Type B pancreatic cell (in vitro differentiated cells): ENCODE data around the gene TMEM86B. TPM values are rescaled to one million over a fixed set of nuclear protein-coding genes. Genes with fewer than 3 reads are reported as not detected.
"Not testable (repeated sequence)": the region's sequence is repeated elsewhere in the genome, so short reads cannot be mapped to it uniquely, and the experiment has no call there.

Experiments used
- DNase-seq: peaks from one replicate; pipeline ENCODE4 v3.0.0; 2021; ENCODE audit warnings: mixed read lengths; ENCODE audit not compliant: unreplicated experiment; ENCODE audit errors: extremely low spot score
- H3K27ac Mint-ChIP-seq: 2 replicates; pipeline ENCODE4 v1.8.0; 2021; ENCODE audit warnings: mild to moderate bottlenecking, mixed read lengths
- H3K27me3 Mint-ChIP-seq: 2 replicates; pipeline ENCODE4 v1.8.0; 2021; ENCODE audit warnings: mixed read lengths
- H3K36me3 Mint-ChIP-seq: 2 replicates; pipeline ENCODE4 v1.8.0; 2021; ENCODE audit warnings: mixed read lengths
- H3K4me1 Mint-ChIP-seq: one replicate; pipeline ENCODE4 v1.8.0; 2021; ENCODE audit warnings: mixed read lengths; ENCODE audit not compliant: unreplicated experiment
- H3K4me3 Mint-ChIP-seq: 2 replicates; pipeline ENCODE4 v1.8.0; 2021; ENCODE audit warnings: mild to moderate bottlenecking, mixed read lengths
- H3K9me3 Mint-ChIP-seq: 2 replicates; pipeline ENCODE4 v1.8.0; 2021; ENCODE audit warnings: mixed read lengths
- total RNA-seq: library from RNA; stranded (reverse); gene quantifications from 2 replicates; pipeline ENCODE4 v1.2.1, GENCODE V29; 2021; ENCODE audit warnings: low replicate concordance
- TF ChIP-seq, protein P1 (sequence below): fragments of 200-600 bp; sonication (generic); conservative IDR thresholded peaks from 2 replicates; pipeline ENCODE4 v1.5.0; 2021; ENCODE audit warnings: antibody characterized with exemption, mild to moderate bottlenecking

The TMEM86B gene
- total RNA-seq, 1 donor from 2014 or later, result 14.4 TPM

DNA sequence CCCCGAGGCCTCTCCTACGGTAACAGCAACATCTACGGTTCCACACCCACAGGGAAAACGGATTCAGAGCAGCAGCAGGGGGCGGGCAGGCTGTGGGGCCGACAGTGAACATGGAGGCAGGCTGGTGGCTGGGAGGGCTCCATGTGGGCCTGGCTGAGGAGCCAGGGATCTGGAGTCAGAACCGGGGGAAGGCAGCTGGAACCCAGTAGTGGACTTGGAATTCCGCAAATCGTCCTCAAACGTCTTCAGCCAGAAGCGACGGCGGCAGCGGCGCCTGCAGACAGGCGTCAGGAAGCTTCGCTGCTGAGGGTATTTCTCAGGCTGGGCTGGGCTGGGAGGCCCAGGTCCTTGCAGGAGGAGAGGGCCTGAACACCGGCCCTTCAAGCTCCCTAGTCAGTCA, 1.8 kb downstream of the TMEM86B start:
- H3K4me3 Mint-ChIP-seq, result no peak overlapping the region
- no peak overlapping the region for H3K27ac Mint-ChIP-seq
- no peaks in the 10 kb centered on the region for H3K9me3 Mint-ChIP-seq
- H3K27me3 Mint-ChIP-seq, result no peaks in the 10 kb centered on the region
- H3K36me3 Mint-ChIP-seq, result no peaks in the 10 kb centered on the region
- TF ChIP-seq, protein P1, sequence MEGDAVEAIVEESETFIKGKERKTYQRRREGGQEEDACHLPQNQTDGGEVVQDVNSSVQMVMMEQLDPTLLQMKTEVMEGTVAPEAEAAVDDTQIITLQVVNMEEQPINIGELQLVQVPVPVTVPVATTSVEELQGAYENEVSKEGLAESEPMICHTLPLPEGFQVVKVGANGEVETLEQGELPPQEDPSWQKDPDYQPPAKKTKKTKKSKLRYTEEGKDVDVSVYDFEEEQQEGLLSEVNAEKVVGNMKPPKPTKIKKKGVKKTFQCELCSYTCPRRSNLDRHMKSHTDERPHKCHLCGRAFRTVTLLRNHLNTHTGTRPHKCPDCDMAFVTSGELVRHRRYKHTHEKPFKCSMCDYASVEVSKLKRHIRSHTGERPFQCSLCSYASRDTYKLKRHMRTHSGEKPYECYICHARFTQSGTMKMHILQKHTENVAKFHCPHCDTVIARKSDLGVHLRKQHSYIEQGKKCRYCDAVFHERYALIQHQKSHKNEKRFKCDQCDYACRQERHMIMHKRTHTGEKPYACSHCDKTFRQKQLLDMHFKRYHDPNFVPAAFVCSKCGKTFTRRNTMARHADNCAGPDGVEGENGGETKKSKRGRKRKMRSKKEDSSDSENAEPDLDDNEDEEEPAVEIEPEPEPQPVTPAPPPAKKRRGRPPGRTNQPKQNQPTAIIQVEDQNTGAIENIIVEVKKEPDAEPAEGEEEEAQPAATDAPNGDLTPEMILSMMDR, result no peak
- H3K4me1 Mint-ChIP-seq, result peaks cover 6% of the 10 kb centered on the region
- no peak for DNase-seq

DNA sequence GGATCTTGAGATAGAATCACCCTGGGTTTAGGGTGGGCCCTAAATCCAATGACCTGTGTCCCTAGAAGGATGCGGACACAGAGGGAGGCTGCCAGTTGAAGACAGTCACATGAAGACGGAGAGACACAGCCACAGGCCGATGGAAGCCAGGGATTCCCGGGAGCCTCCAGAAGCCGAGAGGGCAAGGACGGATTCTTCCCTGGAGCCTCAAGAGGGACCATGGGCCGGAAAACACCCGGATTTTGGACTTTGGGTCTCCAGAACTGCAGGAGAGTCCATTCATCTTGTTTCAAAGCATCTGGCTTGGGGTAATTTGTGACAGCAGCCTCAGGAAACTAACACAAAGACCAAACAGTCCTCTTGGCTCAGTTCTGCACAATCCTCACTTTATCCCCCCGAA, 2.3 kb downstream of the TMEM86B start:
- Mint-ChIP-seq H3K36me3 (peaks cover 3% of the 10 kb centered on the region), H3K4me3 (no peak overlapping the region), H3K9me3 (no peaks in the 10 kb centered on the region), H3K4me1 (peaks cover 6% of the 10 kb centered on the region), H3K27me3 (no peaks in the 10 kb centered on the region), H3K27ac (no peak overlapping the region)
- DNase-seq, result no peak
- TF ChIP-seq, protein P1, result no peak

DNA sequence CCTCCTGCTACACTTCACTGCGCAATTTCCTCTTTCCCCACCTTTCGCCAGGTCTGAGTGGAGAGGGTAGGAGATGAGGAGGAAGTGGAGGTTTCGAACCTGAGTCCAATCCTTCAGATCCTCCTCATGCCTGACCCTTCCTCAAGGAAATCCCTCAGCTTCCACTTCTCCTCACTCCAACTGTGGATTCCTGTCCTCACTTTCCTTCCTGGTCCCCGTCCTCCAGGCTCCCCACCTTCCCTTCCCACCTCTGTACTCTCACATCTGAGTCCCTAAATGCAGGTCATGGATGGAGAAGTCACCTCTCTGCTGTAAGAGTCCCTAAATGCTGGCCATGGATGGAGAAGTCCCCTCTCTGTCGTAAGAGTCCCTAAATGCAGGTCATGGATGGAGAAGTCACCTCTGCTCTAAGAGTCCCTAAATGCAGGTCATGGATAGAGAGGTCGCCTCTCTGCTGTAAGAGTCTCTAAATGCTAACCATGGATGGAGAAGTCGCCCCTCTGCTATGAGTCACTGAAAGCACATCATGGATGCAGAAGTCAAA, 3.1 kb downstream of the TMEM86B start:
- Mint-ChIP-seq H3K4me1 (peaks cover 6% of the 10 kb centered on the region), H3K9me3 (no peaks in the 10 kb centered on the region), H3K36me3 (peaks cover 3% of the 10 kb centered on the region), H3K4me3 (peak overlapping the region; percentile 31), H3K27ac (peak overlapping the region; percentile 54), H3K27me3 (no peaks in the 10 kb centered on the region)
- TF ChIP-seq, protein P1, result no peak
- no peak for DNase-seq

DNA sequence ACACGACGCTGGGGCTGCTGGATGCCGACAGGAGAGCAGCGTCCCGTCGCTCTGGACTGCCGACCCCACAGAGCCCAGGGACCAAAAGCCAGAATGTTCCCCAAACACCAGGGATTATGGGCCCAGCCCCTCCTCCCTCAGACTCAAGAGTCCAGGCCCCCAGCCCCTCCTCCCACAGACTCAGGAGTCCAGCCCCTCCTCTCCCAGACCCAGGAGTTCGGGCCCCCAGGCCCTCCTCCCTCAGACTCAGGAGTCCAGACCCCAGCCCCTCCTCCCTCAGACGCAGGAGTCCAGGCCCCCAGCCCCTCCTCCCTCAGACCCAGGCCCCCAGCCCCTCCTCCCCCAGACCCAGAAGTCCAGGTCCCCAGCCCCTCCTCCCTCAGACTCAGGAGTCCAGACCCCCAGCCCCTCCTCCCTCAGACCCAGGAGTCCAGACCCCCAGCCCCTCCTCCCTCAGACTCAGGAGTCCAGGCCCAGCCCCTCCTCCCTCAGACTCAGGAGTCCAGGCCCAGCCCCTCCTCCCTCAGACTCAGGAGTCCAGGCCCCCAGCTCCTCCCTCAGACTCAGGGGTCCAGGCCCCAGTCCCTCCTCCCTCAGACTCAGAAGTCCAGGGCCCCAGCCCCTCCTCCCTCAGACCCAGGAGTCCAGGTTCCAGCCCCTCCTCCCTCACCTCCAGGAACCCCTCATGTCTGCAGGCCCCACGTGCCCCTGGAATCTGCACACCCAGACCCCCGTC, 3.7 kb downstream of the TMEM86B start:
- H3K27me3 Mint-ChIP-seq, H3K9me3 Mint-ChIP-seq, H3K36me3 Mint-ChIP-seq, H3K27ac Mint-ChIP-seq, H3K4me1 Mint-ChIP-seq, DNase-seq, H3K4me3 Mint-ChIP-seq: not testable (repeated sequence)

DNA sequence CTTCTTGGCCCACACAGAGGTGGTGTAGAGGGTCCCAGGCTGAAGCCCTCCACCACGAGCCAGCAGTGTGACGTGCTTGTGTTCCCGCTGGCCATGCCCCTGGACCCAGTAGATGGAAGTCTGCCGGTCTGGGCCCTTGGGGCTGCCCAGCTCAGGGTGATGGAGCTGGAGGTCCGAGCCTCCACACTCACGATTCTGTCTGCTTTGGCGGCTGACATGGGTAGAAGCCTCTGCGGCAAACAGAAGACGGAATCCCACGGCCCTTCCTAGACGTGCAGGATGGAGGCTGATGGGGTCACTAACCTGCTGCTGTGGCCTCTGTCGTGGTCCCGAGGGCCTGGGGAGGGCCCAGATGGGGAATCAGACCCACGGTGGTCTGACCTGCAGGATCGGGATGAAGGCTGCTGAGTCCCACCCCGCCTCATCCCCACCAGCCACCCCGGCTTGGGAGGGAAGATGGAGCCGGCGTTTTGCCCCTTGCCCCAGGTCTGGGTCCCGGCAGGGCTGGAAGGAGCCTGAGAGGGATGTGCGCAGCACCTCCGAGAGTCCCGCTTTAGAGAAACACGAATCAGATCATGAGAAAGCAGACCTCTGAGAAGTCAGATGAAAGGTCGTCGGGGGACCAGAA, 4.4 kb downstream of the TMEM86B start:
- H3K27ac Mint-ChIP-seq, result no peak overlapping the region
- peaks cover 3% of the 10 kb centered on the region for H3K36me3 Mint-ChIP-seq
- H3K4me3 Mint-ChIP-seq, result no peak overlapping the region
- TF ChIP-seq, protein P1, result no peak
- H3K4me1 Mint-ChIP-seq, result peaks cover 6% of the 10 kb centered on the region
- H3K9me3 Mint-ChIP-seq, result no peaks in the 10 kb centered on the region
- no peaks in the 10 kb centered on the region for H3K27me3 Mint-ChIP-seq
- no peak for DNase-seq

DNA sequence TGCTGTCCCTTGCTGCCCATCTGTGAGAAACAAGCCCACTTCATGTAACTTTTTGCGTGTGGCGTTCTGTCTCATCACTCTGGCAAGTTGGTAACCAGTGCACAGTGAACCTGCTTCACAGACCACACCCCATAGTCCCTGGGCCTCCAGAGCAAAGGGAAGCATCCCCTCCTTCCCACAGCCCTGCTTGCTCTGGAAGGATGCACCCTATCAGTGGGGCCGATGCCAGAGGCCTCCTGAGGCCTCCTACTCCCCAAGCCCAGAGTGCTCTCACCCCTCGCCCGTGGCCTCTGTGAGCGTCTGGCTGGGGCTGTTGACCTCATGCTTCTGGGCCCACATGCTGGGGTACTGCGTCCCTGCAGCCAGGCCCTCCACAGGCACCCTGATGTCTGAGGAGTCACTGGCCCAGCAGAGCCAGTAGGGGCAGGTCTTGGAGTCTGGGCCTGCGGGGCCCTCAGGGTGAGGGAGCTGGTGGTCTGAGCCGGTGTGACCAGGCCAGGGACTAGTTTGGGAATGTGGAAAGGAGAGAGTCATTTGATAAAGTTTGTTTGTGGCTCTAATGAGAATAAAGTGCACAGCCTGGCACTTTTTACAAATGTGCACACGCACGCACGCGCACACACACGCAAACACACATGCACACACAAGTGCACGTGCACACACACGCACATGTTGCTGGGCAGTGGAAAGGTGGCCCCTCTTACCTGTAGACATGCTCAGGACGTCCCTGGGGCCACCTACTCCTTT, 5.1 kb downstream of the TMEM86B start:
- H3K4me1 Mint-ChIP-seq, result peaks cover 6% of the 10 kb centered on the region
- no peaks in the 10 kb centered on the region for H3K27me3 Mint-ChIP-seq
- TF ChIP-seq, protein P1, result no peak
- peaks cover 3% of the 10 kb centered on the region for H3K36me3 Mint-ChIP-seq
- no peak overlapping the region for H3K27ac Mint-ChIP-seq
- H3K9me3 Mint-ChIP-seq, result no peaks in the 10 kb centered on the region
- DNase-seq, result no peak
- H3K4me3 Mint-ChIP-seq, result no peak overlapping the region
